MM.1S (cell line): ENCODE data around the gene SRGAP3.
A peak's percentile ranks its signal among the peaks of the same experiment; 100 is the strongest.

ENCODE experiments used
- DNase-seq: peaks from one replicate; pipeline ENCODE4 v3.0.0-alpha.2; 2015
- H2AFZ ChIP-seq: fragments of 300-600 bp; sonication (generic); 2 replicates; pipeline ENCODE4 v1.6.0; 2016; ENCODE audit warnings: antibody characterized with exemption, low read length
- H3F3A ChIP-seq: fragments of 300-600 bp; sonication (generic); 2 replicates; pipeline ENCODE4 v1.6.1; 2016; ENCODE audit warnings: mild to moderate bottlenecking, antibody characterized with exemption, low read length, moderate library complexity, mixed read lengths; ENCODE audit not compliant: insufficient read depth
- H3K27ac ChIP-seq: fragments of 300-600 bp; sonication (generic); 2 replicates; pipeline ENCODE4 v1.5.1; 2016; ENCODE audit warnings: mild to moderate bottlenecking, low read length
- H3K27me3 ChIP-seq: fragments of 300-600 bp; sonication (generic); replicated peaks from 2 replicates; pipeline ENCODE4 v1.6.0; 2016; ENCODE audit warnings: low read length; ENCODE audit not compliant: insufficient read depth
- H3K36me3 ChIP-seq: fragments of 300-600 bp; sonication (generic); replicated peaks from 2 replicates; pipeline ENCODE4 v1.6.1; 2016; ENCODE audit warnings: mild to moderate bottlenecking, low read length, mixed read lengths; ENCODE audit not compliant: insufficient read depth
- H3K4me1 ChIP-seq: fragments of 300-600 bp; sonication (generic); 2 replicates; pipeline ENCODE4 v1.6.1; 2016; ENCODE audit warnings: low read length, mixed read lengths
- H3K4me2 ChIP-seq: fragments of 300-600 bp; sonication (generic); 2 replicates; pipeline ENCODE4 v1.6.0; 2016; ENCODE audit warnings: low read depth, low read length
- H3K4me3 ChIP-seq: fragments of 300-600 bp; sonication (generic); 2 replicates; pipeline ENCODE4 v1.5.1; 2016; ENCODE audit warnings: low read length, mixed read lengths
- H3K79me2 ChIP-seq: fragments of 300-600 bp; sonication (generic); 2 replicates; pipeline ENCODE4 v1.6.1; 2016; ENCODE audit warnings: mixed run types, low read length, mixed read lengths
- H3K9ac ChIP-seq: fragments of 300-600 bp; sonication (generic); 2 replicates; pipeline ENCODE4 v1.6.1; 2016; ENCODE audit warnings: low read length, mixed read lengths
- H3K9me2 ChIP-seq: fragments of 300-600 bp; sonication (generic); replicated peaks from 2 replicates; pipeline ENCODE4 v1.6.1; 2016; ENCODE audit warnings: mild to moderate bottlenecking, low read length, mixed read lengths; ENCODE audit not compliant: insufficient read depth
- H3K9me3 ChIP-seq: fragments of 300-600 bp; sonication (generic); replicated peaks from 2 replicates; pipeline ENCODE4 v1.6.1; 2016; ENCODE audit warnings: mild to moderate bottlenecking, low read length, mixed read lengths; ENCODE audit not compliant: insufficient read depth
- H4K20me1 ChIP-seq: fragments of 300-600 bp; sonication (generic); 2 replicates; pipeline ENCODE4 v1.6.1; 2016; ENCODE audit warnings: mild to moderate bottlenecking, low read length, moderate library complexity, mixed read lengths; ENCODE audit not compliant: insufficient read depth
- EZH2 ChIP-seq: fragments of 300-600 bp; sonication (generic); optimal IDR thresholded peaks from 2 replicates; pipeline ENCODE3; 2017; ENCODE audit warnings: low read depth, mild to moderate bottlenecking, antibody characterized with exemption, low read length, mixed read lengths
- EZH2phosphoT487 ChIP-seq: fragments of 300-600 bp; sonication (generic); IDR thresholded peaks from 2 replicates; pipeline ENCODE4 v1.6.1; 2018; ENCODE audit warnings: antibody characterized with exemption, low read length
- TF ChIP-seq, protein P1 (sequence below): fragments of 300-600 bp; sonication (generic); IDR thresholded peaks from 2 replicates; pipeline ENCODE4 v1.5.1; 2016; ENCODE audit warnings: antibody characterized with exemption, low read length, mixed read lengths

Gene SRGAP3

DNA sequence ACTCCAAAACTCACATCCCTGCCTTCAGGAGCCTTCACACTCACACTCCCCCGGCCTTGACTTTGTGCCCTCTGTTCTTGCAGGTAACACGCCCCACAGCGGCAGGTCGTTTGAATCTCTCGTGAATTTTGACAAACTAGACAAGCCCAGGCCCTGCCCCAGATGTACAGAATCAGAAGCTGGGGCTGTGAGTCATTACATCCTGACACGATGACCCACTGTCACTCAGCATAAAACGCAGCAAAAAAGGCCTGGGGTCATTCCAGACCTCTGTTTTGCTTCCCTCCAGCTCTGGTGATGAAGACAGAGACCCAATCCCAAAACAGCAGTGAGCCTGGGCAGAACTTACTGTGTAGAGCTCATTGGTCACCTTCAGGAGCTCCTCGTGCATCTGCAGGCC, 169.8 kb downstream of the SRGAP3 start:
- no peak for TF ChIP-seq EZH2phosphoT487
- TF ChIP-seq EZH2, result no peak
- TF ChIP-seq, protein P1, sequence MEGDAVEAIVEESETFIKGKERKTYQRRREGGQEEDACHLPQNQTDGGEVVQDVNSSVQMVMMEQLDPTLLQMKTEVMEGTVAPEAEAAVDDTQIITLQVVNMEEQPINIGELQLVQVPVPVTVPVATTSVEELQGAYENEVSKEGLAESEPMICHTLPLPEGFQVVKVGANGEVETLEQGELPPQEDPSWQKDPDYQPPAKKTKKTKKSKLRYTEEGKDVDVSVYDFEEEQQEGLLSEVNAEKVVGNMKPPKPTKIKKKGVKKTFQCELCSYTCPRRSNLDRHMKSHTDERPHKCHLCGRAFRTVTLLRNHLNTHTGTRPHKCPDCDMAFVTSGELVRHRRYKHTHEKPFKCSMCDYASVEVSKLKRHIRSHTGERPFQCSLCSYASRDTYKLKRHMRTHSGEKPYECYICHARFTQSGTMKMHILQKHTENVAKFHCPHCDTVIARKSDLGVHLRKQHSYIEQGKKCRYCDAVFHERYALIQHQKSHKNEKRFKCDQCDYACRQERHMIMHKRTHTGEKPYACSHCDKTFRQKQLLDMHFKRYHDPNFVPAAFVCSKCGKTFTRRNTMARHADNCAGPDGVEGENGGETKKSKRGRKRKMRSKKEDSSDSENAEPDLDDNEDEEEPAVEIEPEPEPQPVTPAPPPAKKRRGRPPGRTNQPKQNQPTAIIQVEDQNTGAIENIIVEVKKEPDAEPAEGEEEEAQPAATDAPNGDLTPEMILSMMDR, result no peak
- Histone ChIP-seq H4K20me1 (no peaks in the 10 kb centered on the region), H2AFZ (no peak overlapping the region), H3K9me3 (no peaks in the 10 kb centered on the region), H3K79me2 (no peaks in the 10 kb centered on the region), H3K4me3 (no peak overlapping the region), H3K4me2 (no peak overlapping the region), H3K27me3 (no peaks in the 10 kb centered on the region), H3F3A (no peaks in the 10 kb centered on the region), H3K9me2 (no peaks in the 10 kb centered on the region), H3K4me1 (no peaks in the 10 kb centered on the region), H3K27ac (no peak overlapping the region), H3K36me3 (no peaks in the 10 kb centered on the region), H3K9ac (no peak overlapping the region)
- DNase-seq, result no peak

DNA sequence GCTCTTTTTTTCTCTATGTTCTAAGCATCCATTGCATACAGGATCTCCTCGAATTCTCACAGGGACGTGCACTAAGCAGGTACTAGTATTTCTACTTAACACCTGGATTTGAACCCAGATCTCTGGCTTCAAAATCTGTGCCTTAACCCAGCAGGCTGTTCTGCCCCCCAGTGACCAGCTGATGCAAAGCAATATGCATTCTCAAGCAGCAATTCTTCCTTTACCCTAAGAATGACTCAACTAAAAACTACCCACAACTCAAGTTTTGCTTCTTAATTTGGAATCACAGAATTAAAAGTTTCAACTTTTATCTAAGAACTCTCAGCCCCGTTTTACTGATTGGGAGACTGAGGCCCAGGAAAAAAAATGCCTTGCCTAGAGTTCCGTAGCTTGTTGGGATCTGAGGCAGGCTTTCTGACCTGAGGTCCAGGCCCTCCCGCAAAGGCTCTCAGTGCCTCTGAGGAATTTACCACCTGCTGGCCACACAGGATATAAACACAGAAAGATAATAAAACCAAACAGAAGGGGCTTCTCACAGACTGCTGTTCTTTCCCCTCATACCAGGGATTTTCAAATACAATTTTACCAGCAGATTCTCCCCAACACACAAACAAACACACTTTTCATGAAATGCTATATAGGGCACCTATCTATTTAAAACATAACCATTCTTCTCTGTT, 170.7 kb downstream of the SRGAP3 start:
- Histone ChIP-seq H3F3A (no peaks in the 10 kb centered on the region), H3K9me2 (no peaks in the 10 kb centered on the region), H3K27me3 (no peaks in the 10 kb centered on the region), H3K9me3 (no peaks in the 10 kb centered on the region), H3K4me2 (no peak overlapping the region), H3K27ac (no peak overlapping the region), H2AFZ (no peak overlapping the region), H3K79me2 (no peaks in the 10 kb centered on the region), H3K4me3 (no peak overlapping the region), H3K4me1 (no peaks in the 10 kb centered on the region), H3K36me3 (no peaks in the 10 kb centered on the region), H3K9ac (no peak overlapping the region), H4K20me1 (no peaks in the 10 kb centered on the region)
- TF ChIP-seq, protein P1, result 0 out of 2 replicates have a peak, but pooled peaks have one; percentile 4
- TF ChIP-seq EZH2phosphoT487 (no peak), EZH2 (no peak)
- no peak for DNase-seq

DNA sequence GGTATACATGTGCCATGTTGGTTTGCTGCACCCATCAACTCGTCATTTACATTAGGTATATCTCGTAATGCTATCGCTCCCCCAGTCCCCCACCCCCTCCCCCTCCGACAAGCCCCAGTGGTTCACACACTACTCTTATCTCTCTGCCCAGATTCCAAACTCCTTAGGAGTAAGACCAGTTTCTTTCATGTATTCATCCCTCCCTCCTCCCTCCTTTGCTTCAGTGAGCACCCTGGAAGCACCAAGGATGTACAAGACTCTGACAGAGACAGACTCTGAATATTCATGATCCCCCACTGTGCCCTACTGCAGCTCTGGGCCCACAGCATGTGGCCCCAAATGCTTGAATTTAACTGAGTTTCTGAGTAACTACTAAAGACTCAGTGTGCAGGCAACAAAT, 172.4 kb downstream of the SRGAP3 start:
- Histone ChIP-seq H4K20me1 (no peaks in the 10 kb centered on the region), H3K27me3 (no peaks in the 10 kb centered on the region), H3K9me2 (no peaks in the 10 kb centered on the region), H3K4me3 (no peak overlapping the region), H3K4me2 (no peak overlapping the region), H3K79me2 (no peaks in the 10 kb centered on the region), H3K27ac (no peak overlapping the region), H3K9me3 (no peaks in the 10 kb centered on the region), H3K4me1 (no peaks in the 10 kb centered on the region), H3F3A (no peaks in the 10 kb centered on the region), H3K9ac (no peak overlapping the region), H2AFZ (no peak overlapping the region), H3K36me3 (no peaks in the 10 kb centered on the region)
- TF ChIP-seq, protein P1, result no peak
- TF ChIP-seq EZH2phosphoT487 (no peak), EZH2 (no peak)
- no peak for DNase-seq
